NCI-H2227 treated with DMSO at 0.1 percent for 48 hours (cell line): ENCODE results near the gene OXSM.
A peak's percentile ranks its signal among the peaks of the same experiment; 100 is the strongest.

Source experiments
- DNase-seq: peaks from one replicate; lab custom pipeline; 2025; lab: John Stamatoyannopoulos, UW

Gene OXSM

GRCh38 chr3:25789596-25790556 is at the start of gene OXSM:
Gene OXSM (plus strand): TSS chr3:25790090. CDS start chr3:25791021, 931 bp downstream.
- peak; percentile 81 for DNase-seq

GRCh38 chr3:25744470-25744869 is 45.4 kb upstream of the OXSM start:
- DNase-seq = no peak

- no peak for DNase-seq
These were observed 42.9 kb upstream of the OXSM start for GRCh38 chr3:25747033-25747432.

GRCh38 chr3:25748189-25748588 is 41.7 kb upstream of the OXSM start:
- no peak for DNase-seq

GRCh38 chr3:25749031-25749581 is 40.8 kb upstream of the OXSM start:
- DNase-seq = no peak

GRCh38 chr3:25751048-25751447 is 38.8 kb upstream of the OXSM start:
- DNase-seq = no peak

GRCh38 chr3:25751725-25752124 is 38.2 kb upstream of the OXSM start:
- no peak for DNase-seq

GRCh38 chr3:25768851-25769250 is 21.0 kb upstream of the OXSM start:
- DNase-seq = no peak

GRCh38 chr3:25775936-25776335 is 14.0 kb upstream of the OXSM start:
- no peak for DNase-seq

GRCh38 chr3:25780618-25781017 is 9.3 kb upstream of the OXSM start:
- no peak for DNase-seq

GRCh38 chr3:25781145-25781757 is 8.6 kb upstream of the OXSM start:
- no peak for DNase-seq

GRCh38 chr3:25781758-25782594 is 7.9 kb upstream of the OXSM start:
- no peak for DNase-seq

GRCh38 chr3:25782636-25782937 is 7.3 kb upstream of the OXSM start:
- DNase-seq = no peak

GRCh38 chr3:25782938-25783660 is 6.8 kb upstream of the OXSM start, which contains the start of gene NGLY1:
Gene NGLY1 (minus strand): TSS chr3:25783443. CDS start chr3:25783390, 53 bp downstream.
- peak; percentile 54 for DNase-seq

GRCh38 chr3:25783661-25784512 is 6.0 kb upstream of the OXSM start:
- DNase-seq = peak; percentile 62

GRCh38 chr3:25784971-25785370 is 4.9 kb upstream of the OXSM start:
- DNase-seq = no peak

GRCh38 chr3:25785826-25786225 is 4.1 kb upstream of the OXSM start:
- no peak for DNase-seq

GRCh38 chr3:25787689-25788088 is 2.2 kb upstream of the OXSM start:
- DNase-seq = no peak

GRCh38 chr3:25789209-25789595 is 688 bp upstream of the OXSM start:
- no peak for DNase-seq

- DNase-seq = no peak
These were observed 11.9 kb downstream of the OXSM start for GRCh38 chr3:25801786-25802185.

- DNase-seq = no peak
These were observed 13.9 kb downstream of the OXSM start for GRCh38 chr3:25803833-25804232.
